Activated T-helper 9 cell treated with anti-CD3 and anti-CD28 coated beads, Interleukin-2, amount 50 U/mL, for 16 hours (primary cell): ENCODE data around the gene CYP2U1.
A peak's percentile ranks its signal among the peaks of the same experiment; 100 is the strongest.
"Not testable (repeated sequence)": the region's sequence is repeated elsewhere in the genome, so short reads cannot be mapped to it uniquely, and the experiment has no call there.

Source experiments
- DNase-seq: peaks from one replicate; pipeline ENCODE4 v3.0.0-alpha.2; 2020; ENCODE audit warnings: low read depth

CYP2U1 gene

DNA sequence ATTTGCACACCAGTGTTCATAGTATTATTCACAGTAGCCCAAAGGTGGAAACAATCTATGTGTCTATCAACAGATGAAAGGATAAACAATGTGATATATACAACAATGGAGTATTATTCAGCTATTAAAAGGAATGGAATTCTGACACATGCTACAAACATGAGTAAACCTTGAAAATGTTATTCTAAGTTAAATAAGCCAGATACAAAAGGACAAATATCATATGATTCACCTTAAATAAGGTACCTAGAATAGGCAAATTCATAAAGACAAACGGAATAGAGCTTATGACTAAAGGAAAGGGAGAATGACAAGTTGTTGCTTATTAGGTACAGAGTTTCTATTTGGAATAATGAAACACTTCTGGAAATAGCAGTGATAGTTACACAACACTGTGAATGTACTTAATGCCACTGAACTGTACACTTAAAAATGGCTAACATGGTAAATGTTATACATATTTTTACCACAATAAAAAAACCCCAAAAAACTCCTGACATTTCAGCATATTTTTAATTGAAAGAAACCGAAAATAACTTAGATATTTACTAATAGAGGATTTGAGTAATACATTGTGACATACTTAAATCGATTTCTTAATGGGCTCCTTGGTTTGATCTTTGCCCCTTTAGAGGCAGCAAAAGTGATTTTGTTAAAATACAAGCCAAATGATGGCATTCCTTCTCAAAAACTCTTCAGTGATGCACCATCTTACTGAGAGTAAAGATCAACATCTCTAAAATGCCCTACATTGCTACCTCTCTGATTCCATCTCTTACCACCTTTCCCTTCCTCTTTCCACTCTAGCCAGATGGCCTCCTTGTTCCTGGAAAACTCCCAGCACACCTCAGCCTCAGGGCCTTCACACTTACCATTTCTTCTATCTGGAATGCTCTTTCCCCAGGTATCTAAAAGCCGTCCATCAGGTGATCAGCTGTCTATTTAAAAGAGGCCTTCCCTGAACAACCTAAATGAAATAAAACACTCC is 8.6 kb upstream of the CYP2U1 start:
- DNase-seq = no peak

DNA sequence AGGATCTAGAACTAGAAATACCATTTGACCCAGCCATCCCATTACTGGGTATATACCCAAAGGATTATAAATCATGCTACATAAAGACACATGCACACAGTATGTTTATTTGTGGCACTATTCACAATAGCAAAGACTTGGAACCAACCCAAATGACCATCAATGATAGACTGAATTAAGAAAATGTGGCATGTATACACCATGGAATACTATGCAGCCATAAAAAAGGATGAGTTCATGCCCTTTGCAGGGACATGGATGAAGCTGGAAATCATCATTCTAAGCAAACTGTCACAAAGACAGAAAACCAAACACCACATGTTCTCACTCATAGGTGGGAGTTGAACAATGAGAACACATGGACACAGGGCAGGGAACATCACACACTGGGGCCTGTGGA is 5.6 kb upstream of the CYP2U1 start:
- not testable (repeated sequence) for DNase-seq

DNA sequence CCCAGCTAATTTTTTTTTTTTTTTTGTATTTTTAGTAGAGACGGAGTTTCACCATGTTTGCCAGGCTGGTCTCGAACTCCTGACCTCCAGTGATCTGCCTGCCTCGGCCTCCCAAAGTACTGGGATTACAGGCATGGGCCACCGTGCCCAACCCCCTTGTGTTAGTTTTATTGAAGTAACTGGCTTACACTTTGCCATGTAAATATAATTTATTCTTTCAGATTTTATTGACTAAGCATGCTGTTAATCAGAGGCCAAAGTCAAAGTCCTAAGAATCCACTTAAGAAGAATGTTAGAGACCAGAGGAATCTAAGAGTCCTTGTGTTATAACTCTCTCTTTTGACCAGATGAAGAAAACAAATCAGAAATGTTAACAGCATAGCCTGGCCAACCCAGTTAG is 4.5 kb upstream of the CYP2U1 start:
- DNase-seq = not testable (repeated sequence)

DNA sequence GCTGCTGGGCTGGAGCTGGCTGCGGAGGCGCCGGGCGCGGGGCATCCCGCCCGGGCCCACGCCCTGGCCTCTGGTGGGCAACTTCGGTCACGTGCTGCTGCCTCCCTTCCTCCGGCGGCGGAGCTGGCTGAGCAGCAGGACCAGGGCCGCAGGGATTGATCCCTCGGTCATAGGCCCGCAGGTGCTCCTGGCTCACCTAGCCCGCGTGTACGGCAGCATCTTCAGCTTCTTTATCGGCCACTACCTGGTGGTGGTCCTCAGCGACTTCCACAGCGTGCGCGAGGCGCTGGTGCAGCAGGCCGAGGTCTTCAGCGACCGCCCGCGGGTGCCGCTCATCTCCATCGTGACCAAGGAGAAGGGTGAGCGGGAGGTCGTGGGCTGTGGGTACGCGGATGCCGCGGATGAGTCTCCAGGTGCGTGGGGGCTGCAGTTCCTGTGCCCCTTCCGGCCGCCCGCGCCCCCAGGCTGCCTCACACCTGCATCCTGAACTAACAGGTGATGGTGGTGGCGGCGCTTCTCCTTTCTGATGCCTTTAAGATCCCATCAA is 499 bp downstream of the CYP2U1 start:
- peak; percentile 21 for DNase-seq

DNA sequence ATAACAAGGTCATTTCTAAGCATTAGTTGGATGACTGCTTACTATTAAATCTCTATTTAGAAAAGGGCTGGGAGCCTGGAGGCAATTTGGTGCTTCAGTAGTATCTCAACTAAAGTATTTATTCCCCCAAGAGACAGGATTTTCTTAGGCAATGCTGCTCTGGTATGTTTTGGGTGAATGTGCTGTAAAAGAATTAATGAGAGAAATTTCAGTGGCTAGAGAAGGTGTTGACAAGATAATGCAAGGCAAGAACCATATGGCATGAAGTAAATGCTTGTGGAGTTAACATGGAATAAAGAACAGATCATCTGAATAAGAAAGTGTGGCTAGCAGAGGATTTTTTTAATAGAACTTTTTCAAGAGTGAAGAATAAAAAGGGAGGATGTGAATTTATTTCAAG is 3.9 kb downstream of the CYP2U1 start:
- DNase-seq = no peak

DNA sequence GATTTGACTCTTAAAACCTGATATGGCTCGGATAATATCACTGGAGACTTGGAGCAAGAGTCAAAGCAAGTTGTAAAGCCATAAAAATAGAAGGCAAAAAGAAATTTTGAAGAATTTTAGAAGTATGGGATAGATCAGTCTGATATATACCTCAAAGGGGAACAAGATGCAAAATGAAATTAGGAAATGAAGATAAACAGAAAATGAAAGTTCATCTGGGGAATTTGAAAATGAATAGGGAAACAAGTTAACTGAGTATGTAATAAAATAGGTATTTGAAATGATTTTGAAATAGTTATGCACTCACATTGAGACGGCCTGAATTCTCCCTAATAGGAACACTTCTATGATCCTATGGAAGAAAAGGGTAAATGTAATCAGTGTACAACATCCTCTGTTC is 5.7 kb downstream of the CYP2U1 start:
- DNase-seq = no peak

DNA sequence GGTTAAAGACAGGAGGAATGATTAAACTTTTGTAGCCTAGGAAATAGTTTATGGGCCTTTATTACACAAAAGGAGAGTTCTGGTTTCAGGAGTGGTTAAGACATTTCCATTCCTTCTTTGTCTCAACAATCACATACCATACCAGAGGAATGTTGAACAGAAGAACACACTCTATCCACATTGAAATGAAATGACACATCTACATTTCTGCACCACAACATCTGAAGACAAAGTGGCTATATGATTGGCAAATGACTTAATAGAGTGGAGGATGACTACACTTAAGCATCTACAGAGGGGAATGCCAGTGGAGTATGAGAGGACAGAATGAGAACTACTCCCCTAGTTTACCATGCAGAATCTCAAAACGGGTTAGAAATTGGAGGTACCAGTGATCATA is 8.0 kb downstream of the CYP2U1 start:
- DNase-seq = no peak

DNA sequence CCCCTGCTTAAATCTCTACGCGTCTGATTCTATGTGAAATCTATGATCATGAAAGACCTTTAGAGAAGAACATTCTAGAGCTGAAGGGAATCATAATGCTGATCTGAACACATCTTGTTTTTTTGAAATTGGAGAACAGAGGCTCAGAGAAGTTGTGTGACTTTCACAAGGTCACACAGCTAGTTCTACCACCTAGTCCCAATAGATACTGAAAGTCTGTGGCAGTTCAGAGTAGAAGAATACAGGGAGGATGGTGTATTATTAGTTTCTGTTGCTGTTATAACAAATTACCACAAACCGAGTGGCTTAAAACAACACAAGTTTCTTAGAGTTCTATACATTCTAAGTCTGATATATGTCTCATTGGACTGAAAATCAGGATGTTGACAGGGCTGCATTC is 14.5 kb downstream of the CYP2U1 start:
- DNase-seq = no peak

DNA sequence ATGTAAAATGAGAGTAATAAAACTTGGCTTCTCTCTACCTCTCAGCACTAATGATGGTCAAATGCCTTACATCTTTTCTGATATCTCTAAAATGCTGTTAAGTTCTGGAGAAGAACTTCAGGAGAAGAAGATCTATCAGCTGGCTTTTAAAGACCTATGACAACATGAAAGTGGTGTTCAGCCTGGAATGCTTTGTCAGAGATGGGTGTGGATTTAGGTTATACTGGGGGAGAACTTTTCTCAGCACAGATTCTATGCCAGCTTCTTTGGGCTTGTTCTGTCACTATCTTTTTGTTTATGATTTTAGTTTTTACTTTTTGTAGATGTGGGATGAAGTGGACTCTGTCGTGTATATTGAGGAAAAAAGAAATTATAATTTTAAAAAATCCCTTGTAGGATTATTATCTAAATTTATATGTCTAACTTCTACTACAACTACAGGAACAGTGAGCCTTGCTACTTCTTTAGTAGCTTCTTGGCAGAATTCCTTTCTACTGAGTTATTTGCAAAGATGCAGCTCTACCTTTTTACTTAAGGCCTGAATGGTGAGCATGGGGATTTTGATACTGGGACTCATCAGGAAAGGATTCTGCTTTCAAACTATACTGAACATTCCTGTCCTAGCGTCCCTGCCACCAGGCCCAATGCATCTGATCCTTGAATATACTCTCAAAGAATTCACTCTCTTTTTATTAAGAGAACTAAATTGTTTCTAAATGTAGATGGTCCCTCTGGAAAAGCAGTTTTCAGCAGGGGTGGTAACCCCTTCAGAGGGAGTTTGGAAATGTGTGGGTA is 19.6 kb downstream of the CYP2U1 start:
- no peak for DNase-seq

DNA sequence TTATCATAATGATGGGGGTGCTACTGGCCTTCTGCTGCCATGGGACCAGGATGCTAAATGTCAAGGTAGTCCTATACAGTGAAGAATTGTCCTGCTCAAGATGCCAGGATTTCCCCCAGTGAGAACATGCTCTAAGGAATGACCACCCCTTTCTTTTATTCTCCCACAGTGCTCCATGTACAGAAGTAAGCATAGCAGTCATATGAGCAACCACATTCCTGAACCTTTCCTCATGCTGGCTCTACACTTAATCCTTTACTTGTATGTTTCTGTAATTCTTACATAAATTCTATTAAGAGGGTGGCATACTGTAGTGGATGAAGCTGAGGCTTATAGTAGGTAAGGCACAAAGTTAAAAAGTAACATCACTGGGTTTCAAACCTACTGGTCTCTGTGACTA is 20.2 kb downstream of the CYP2U1 start:
- DNase-seq = no peak

DNA sequence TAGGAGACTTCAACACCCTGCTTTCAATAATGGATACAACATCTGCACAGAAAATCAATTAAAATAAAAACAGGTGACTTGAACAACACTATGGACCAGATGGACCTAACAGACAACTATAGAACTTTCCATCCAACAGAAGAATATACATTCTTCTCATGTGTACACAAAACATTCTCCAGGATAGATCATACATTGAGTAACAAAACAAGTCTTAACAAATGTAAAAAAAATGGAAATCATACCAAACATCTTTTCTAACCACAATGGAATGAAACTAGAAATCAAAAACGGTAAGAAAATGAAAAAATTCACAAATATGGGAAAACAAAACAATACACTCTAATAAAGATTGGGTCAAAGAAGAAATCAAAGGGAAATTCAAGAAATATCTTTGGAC is 24.7 kb downstream of the CYP2U1 start:
- no peak for DNase-seq

DNA sequence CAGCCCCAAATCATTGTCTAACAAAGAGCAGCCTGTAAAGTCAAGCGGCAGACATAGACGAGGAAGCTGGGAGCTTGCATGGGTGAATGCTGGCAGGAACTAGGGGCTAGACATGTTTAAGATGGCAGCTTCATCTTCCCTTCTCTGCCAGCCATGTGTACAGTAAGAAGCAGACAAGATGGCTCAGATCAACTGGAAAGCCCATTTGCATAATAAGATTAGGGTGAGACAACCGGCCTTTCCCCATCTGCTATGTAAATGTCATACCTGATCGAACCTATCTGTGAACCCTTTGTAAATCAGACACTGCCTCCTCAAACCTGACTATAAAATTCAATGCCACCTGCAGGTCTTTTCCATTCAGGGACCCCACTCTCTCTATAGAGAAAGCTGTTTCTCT is 35.6 kb downstream of the CYP2U1 start:
- no peak for DNase-seq

DNA sequence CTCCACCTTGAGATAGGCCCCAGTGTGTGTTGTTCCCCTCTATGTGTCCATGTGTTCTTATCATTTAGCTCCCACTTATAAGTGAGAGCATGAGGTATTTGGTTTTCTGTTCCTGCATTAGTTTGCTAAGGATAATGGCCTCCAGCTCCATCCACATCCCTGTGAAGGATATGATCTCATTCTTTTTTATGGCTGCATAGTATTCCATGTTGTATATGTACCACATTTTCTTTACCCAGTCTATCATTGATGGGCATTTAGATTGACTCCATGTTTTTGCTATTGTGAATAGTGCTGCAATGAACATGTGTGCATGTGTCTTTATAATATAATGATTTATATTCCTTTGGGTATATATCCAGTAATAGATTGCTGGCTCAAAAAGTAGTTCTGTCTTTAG is 36.2 kb downstream of the CYP2U1 start:
- not testable (repeated sequence) for DNase-seq

DNA sequence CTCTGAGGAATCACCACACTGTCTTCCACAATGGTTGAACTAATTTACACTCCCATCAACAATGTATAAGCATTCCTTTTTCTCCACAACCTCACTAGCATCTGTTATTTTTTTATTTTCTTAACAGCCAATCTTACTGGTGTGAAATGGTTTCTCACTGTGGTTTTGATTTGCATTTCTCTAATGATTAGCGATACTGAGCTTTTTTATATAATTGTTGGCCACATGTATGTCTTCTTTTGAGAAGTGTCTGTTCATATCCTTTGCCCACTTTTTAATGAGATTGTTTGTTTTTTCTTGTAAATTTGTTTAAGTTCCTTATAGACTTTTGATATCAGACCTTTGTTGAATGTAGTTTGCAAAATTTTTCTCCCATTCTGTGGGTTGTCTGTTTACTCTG is 36.6 kb downstream of the CYP2U1 start:
- not testable (repeated sequence) for DNase-seq

DNA sequence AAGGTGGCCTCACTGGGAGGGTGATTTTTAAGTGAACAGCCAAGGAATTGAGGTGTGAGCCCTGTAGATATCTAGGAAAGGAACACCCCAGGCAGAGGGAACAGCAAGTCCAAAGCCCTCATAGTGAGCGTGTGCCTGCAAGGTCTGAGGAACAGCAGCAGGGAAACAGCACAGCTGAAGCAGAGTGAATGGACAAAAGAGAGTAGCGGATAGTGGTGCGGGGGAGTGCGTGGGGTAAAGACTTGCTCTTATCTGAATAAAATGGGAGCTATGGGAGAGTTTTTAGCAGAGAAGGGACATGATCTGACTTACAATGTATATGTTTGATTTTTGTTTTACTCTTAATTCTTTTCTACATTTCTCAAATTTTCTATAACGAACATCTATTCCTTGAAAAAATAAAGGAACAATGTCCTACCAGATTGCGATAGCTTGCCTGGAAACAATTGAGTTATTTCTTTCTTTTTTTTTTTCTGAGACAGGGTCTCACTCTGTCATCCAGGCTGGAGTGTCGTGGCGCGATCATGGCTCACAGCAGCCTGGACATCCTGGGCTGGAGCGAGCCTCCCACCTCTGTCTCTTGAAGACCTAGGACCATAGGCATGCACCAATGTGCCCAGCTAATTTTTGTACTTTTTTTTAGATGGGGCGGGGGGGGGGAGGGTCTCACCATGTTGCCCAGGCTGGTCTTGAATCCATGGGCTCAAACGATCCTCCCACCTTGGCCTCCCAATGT is 38.9 kb downstream of the CYP2U1 start:
- DNase-seq = no peak

DNA sequence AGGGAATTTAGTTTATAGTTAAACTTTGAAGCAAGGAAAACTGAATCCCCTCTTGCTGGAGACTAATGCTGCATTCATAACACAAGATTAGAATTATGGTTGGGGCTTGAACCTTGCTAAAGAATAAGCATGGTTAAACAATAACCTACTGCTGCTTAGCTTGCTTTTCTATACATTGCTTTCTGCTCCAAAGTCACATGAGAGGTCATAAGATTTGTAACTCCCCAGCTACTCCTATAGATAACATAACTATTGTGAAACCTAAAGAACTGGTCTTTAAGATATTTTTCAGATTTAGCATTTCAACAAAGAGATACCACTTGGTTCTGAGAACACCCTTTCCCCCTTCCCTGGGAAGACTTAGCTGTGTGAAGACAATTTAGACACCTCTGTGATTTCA is 41.3 kb downstream of the CYP2U1 start:
- no peak for DNase-seq

DNA sequence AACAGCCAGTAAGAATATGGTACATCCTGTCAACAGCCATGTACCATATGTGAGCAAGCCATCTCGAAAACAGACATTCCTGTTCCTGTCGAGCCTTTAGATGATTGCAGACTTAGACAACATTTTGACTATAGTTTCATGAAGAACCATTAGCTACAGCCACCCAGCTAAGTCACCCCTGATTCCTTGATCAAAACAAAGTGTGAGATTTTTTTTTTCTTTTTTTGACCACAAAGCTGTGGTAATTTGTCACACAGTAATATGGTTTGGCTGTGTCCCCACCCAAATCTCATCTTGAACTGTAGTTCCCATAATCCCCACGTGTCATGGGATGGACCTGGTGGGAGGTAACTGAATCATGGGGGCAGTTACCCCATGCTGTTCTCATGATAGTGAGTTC is 43.2 kb downstream of the CYP2U1 start:
- DNase-seq = no peak

DNA sequence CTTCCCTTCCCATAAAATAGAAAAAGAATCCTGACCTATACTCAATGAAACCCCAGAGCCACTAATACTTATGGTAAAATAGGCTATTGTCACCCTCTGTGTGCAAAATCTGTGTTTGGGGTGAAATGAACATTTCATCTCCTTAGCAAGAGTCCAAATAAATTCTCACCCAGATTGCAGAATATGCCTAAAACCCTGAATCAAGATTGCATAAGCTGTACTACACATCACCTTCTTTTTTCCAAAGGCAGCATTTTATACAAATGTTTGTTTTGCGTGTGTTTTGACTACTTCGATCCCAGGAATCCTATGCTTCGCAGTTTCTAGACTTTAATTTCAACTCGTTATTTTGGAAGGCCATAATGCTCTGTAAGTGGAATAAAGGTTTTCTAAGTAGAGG is 46.1 kb downstream of the CYP2U1 start:
- DNase-seq = no peak

DNA sequence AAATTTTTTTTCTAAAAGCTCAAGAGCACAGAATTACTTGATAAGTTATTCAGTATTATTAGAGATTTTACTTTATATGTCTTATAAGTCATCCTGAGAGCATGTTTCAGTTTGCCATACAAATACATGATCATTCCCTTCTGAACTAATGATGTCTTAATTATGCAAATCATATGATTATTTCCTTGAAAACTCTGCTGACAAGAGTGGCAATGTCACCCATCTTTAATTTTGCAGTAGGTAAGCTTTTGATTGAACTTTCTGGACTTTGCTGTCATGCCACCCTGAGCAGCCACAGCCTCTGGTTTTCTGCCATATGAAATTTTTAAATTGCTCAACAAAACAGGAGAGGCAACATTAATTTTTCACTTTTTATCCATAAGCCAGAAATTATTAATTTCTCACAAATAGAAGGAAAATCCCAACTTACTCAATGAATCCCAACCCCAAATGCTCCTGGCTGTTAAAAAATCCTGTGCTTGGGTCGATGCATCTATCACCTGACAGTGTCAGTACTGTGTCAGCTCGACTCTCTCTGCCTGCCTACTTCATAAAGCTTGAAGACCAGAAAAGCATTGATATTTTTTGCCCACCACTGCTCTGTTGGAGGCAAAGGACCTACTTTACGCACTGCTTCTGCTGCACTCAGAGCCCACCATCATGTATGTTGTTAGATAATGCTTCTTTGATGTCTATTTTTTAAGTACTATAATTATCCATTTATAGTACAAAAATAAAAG is 46.8 kb downstream of the CYP2U1 start:
- no peak for DNase-seq

DNA sequence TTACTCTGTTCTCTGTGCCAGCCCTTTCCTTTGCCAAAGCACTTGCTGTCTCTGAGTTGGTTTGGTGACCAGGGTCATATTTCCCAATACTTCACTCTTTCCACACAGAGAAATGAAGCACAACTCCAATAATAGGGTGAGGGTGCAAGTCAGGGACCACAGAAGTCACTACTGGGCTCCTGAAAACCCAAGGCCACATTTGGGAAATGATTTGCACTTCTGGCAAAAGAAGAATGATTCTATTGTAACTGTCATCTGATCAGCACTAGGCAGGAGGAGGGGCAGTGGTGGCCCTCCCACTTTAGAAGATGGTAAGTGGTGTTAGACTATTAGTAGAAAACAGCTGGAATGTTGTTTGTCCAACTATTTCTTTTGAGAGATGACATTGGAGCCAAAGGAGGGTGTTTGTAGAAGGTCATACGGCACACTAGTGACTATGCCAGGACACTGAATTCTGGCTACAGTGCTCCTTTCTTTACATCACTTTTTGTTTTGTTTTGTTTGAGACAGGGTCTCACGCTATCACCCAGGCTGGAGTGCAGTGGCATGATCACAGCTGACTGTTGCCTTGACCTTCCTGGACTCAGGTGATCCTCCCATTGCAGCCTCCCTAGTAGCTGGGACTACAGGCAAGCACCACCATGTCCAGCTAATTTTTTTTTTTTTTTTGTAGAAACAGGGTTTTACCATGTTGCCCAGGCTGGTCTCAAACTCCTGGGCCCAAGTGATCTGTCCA is 47.5 kb downstream of the CYP2U1 start:
- no peak for DNase-seq
